Fibroblast of the conjunctiva (primary cell): ENCODE data around the gene CD84.
"Not testable (repeated sequence)": the region's sequence is repeated elsewhere in the genome, so short reads cannot be mapped to it uniquely, and the experiment has no call there.

Source experiments
- DNase-seq: peaks from one replicate; pipeline ENCODE4 v3.0.0-alpha.2; 2010; ENCODE audit warnings: low read depth

Gene CD84

GRCh38 chr1:160539990-160540858 is 39.1 kb downstream of the CD84 start:
- DNase-seq: no peak

GRCh38 chr1:160539684-160539989 is 39.7 kb downstream of the CD84 start:
- DNase-seq: no peak

GRCh38 chr1:160538985-160539651 is 40.2 kb downstream of the CD84 start:
- DNase-seq: no peak

GRCh38 chr1:160537714-160538665 is 41.3 kb downstream of the CD84 start:
- DNase-seq: no peak

GRCh38 chr1:160534823-160535605 is 44.3 kb downstream of the CD84 start:
- no peak for DNase-seq

GRCh38 chr1:160532557-160532813 is 46.8 kb downstream of the CD84 start:
- not testable (repeated sequence) for DNase-seq

- not testable (repeated sequence) for DNase-seq
These were observed 47.3 kb downstream of the CD84 start for GRCh38 chr1:160531809-160532556.

GRCh38 chr1:160529401-160529952 is 49.8 kb downstream of the CD84 start:
- DNase-seq: not testable (repeated sequence)

GRCh38 chr1:160523789-160524188 is 55.5 kb downstream of the CD84 start:
- DNase-seq: not testable (repeated sequence)

- DNase-seq: no peak
These were observed 56.5 kb downstream of the CD84 start, which contains the start of gene SLAMF6 for GRCh38 chr1:160522622-160523345. Gene SLAMF6, minus strand, starts transcription at chr1:160523255. Its CDS starts 63 bp downstream, at chr1:160523192.

GRCh38 chr1:160522136-160522535 is 57.2 kb downstream of the CD84 start:
- DNase-seq: no peak

- DNase-seq: no peak
These were observed 57.7 kb downstream of the CD84 start for GRCh38 chr1:160521554-160521953.

GRCh38 chr1:160520999-160521398 is 58.3 kb downstream of the CD84 start:
- no peak for DNase-seq

- no peak for DNase-seq
These were observed 58.7 kb downstream of the CD84 start for GRCh38 chr1:160520582-160520981.

- DNase-seq: no peak
These were observed 59.5 kb downstream of the CD84 start for GRCh38 chr1:160519642-160520435.

- not testable (repeated sequence) for DNase-seq
These were observed 61.8 kb downstream of the CD84 start for GRCh38 chr1:160517519-160517918.

- DNase-seq: not testable (repeated sequence)
These were observed 63.4 kb downstream of the CD84 start for GRCh38 chr1:160515908-160516307.

- no peak for DNase-seq
These were observed 74.6 kb downstream of the CD84 start for GRCh38 chr1:160504651-160505050.

GRCh38 chr1:160503087-160503486 is 76.2 kb downstream of the CD84 start:
- no peak for DNase-seq
